ENCODE measurements around the gene TRIM24. TPM values are rescaled to one million over a fixed set of nuclear protein-coding genes. Genes with fewer than 3 reads are reported as not detected.

The TRIM24 gene
- total RNA-seq, 2 experiments from 2014 or later, result 14.1 to 16.0 TPM

DNA sequence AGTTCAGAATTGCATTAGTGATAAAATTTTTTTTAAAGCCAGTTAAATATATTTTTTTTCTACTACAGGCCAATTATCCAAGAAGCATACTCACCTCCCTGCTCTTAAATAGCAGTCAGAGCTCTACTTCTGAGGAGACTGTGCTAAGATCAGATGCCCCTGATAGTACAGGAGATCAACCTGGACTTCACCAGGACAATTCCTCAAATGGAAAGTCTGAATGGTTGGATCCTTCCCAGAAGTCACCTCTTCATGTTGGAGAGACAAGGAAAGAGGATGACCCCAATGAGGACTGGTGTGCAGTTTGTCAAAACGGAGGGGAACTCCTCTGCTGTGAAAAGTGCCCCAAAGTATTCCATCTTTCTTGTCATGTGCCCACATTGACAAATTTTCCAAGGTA lies 119.1 kb downstream of the TRIM24 start:
- no peak overlapping the region for H3K4me3 Mint-ChIP-seq
- DNase-seq, result no peak
- H3K4me1 Mint-ChIP-seq (ENCODE audit: low read depth), result peaks cover 8% of the 10 kb centered on the region
- no peaks in the 10 kb centered on the region for H3K27me3 Mint-ChIP-seq
- H3K27ac Mint-ChIP-seq, result no peak overlapping the region
- Histone ChIP-seq H3K36me3 (ENCODE audit: insufficient read depth, low read length) (peaks cover 35% of the 10 kb centered on the region), H3K27me3 (ENCODE audit: control insufficient read depth in 1 of 2, insufficient read depth in 2 of 2, low read length in 2 of 2) (no peaks in the 10 kb centered on the region), H3K4me3 (ENCODE audit: low read length) (no peak overlapping the region), H3K27ac (ENCODE audit: low read depth in 1 of 2, low read length in 2 of 2) (no peak overlapping the region), H3K4me1 (ENCODE audit: insufficient read depth, low read length) (no peaks in the 10 kb centered on the region), H3K9me3 (ENCODE audit: control insufficient read depth in 1 of 2, insufficient read depth in 1 of 2, low read length in 2 of 2) (no peaks in the 10 kb centered on the region)
- H3K36me3 Mint-ChIP-seq (ENCODE audit: low read depth), result peaks cover 91% of the 10 kb centered on the region
- CTCF ChIA-PET, result interaction anchor here (0.8 to 0.9 kb wide), 2 partner anchors 9 to 10 kb away, joined by 3 read pairs; no protein-coding TSS in a partner anchor
- POLR2A ChIA-PET, result no interaction called here
- TF ChIP-seq, protein P1, sequence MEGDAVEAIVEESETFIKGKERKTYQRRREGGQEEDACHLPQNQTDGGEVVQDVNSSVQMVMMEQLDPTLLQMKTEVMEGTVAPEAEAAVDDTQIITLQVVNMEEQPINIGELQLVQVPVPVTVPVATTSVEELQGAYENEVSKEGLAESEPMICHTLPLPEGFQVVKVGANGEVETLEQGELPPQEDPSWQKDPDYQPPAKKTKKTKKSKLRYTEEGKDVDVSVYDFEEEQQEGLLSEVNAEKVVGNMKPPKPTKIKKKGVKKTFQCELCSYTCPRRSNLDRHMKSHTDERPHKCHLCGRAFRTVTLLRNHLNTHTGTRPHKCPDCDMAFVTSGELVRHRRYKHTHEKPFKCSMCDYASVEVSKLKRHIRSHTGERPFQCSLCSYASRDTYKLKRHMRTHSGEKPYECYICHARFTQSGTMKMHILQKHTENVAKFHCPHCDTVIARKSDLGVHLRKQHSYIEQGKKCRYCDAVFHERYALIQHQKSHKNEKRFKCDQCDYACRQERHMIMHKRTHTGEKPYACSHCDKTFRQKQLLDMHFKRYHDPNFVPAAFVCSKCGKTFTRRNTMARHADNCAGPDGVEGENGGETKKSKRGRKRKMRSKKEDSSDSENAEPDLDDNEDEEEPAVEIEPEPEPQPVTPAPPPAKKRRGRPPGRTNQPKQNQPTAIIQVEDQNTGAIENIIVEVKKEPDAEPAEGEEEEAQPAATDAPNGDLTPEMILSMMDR (IDR thresholded peaks at IDR 0.05), result no peak
- ATAC-seq (ENCODE audit: poor library complexity), result no peak
- H3K9me3 Mint-ChIP-seq, result no peaks in the 10 kb centered on the region
- intact Hi-C loops (cut with DNase I, micrococcal nuclease), result no loop called here

DNA sequence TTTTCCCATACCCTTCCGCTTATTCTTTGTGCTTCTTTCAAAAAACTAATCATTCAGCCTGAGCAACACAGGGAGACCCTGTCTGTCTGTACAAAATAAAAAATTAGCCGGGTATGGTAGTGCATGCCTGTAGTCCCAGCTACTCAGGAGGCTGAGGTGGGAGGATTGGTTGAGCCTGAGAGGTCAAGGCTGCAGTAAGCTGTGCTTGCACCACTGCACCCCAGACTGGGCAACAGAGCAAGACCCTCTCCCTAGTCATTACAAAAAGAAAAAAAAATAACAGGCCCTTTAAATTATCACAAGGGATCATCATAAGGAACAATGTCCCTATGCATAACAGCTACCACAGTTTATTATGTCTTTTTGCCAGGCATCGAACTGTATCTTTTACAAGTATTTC lies 119.6 kb downstream of the TRIM24 start:
- ChIA-PET CTCF (interaction anchor here (0.8 kb wide), 1 partner anchor 11 kb away, joined by 3 read pairs; no protein-coding TSS in a partner anchor), POLR2A (no interaction called here)
- Histone ChIP-seq H3K4me3 (ENCODE audit: low read length) (no peak overlapping the region), H3K27me3 (ENCODE audit: control insufficient read depth in 1 of 2, insufficient read depth in 2 of 2, low read length in 2 of 2) (no peaks in the 10 kb centered on the region), H3K36me3 (ENCODE audit: insufficient read depth, low read length) (peaks cover 34% of the 10 kb centered on the region), H3K27ac (ENCODE audit: low read depth in 1 of 2, low read length in 2 of 2) (no peak overlapping the region), H3K9me3 (ENCODE audit: control insufficient read depth in 1 of 2, insufficient read depth in 1 of 2, low read length in 2 of 2) (no peaks in the 10 kb centered on the region), H3K4me1 (ENCODE audit: insufficient read depth, low read length) (no peaks in the 10 kb centered on the region)
- Mint-ChIP-seq H3K27me3 (no peaks in the 10 kb centered on the region), H3K36me3 (ENCODE audit: low read depth) (peaks cover 91% of the 10 kb centered on the region), H3K27ac (no peak overlapping the region), H3K9me3 (no peaks in the 10 kb centered on the region), H3K4me3 (no peak overlapping the region), H3K4me1 (ENCODE audit: low read depth) (peaks cover 8% of the 10 kb centered on the region)
- DNase-seq (no peak), ATAC-seq (ENCODE audit: poor library complexity) (no peak)
- intact Hi-C loops (cut with DNase I, micrococcal nuclease), result no loop called here
- TF ChIP-seq, protein P1 (IDR thresholded peaks at IDR 0.05), result no peak

DNA sequence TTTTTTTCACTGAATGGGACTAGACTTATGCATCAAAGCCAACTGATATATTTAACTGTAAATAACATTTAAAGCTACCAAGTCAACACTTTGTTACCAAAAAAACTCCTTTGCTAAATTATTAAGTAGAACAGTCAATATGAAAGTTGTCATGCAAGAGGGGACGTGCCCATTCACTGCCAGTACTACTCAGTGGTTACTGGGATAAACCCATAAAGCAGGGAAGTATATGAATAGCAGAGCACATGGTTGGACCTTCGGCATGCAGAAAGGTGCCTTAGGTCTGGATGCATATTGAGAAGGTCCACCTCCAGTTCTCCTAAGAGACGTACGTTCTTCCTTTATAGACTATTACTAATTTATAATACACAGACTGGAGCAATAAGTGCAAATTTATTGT lies 121.0 kb downstream of the TRIM24 start:
- no peaks in the 10 kb centered on the region for H3K9me3 ChIP-seq (ENCODE audit: control insufficient read depth in 1 of 2, insufficient read depth in 1 of 2, low read length in 2 of 2)
- no peak for DNase-seq
- no peak for ATAC-seq (ENCODE audit: poor library complexity)
- H3K4me3 Mint-ChIP-seq, result no peak overlapping the region
- H3K4me3 ChIP-seq (ENCODE audit: low read length), result no peak overlapping the region
- intact Hi-C loops (cut with DNase I, micrococcal nuclease), result no loop called here
- H3K36me3 Mint-ChIP-seq (ENCODE audit: low read depth), result peaks cover 91% of the 10 kb centered on the region
- no peaks in the 10 kb centered on the region for H3K4me1 ChIP-seq (ENCODE audit: insufficient read depth, low read length)
- TF ChIP-seq, protein P1 (IDR thresholded peaks at IDR 0.05), result no peak
- H3K4me1 Mint-ChIP-seq (ENCODE audit: low read depth), result peaks cover under 1% of the 10 kb centered on the region
- CTCF ChIA-PET, result interaction anchor here (0.6 kb wide), 1 partner anchor 178 kb away, joined by 3 read pairs; no protein-coding TSS in a partner anchor
- no peaks in the 10 kb centered on the region for H3K27me3 ChIP-seq (ENCODE audit: control insufficient read depth in 1 of 2, insufficient read depth in 2 of 2, low read length in 2 of 2)
- H3K9me3 Mint-ChIP-seq, result no peaks in the 10 kb centered on the region
- no peaks in the 10 kb centered on the region for H3K27me3 Mint-ChIP-seq
- H3K36me3 ChIP-seq (ENCODE audit: insufficient read depth, low read length), result peaks cover 41% of the 10 kb centered on the region
- POLR2A ChIA-PET, result no interaction called here
- no peak overlapping the region for H3K27ac ChIP-seq (ENCODE audit: low read depth in 1 of 2, low read length in 2 of 2)
- no peak overlapping the region for H3K27ac Mint-ChIP-seq
